HUES6 (cell line): Measurements from ENCODE around the gene AGPAT3.

Experiments
- H3K27ac ChIP-seq: 2 replicates; pipeline ENCODE4 v1.7.0; 2013; ENCODE audit warnings: low read depth, mild to moderate bottlenecking, low read length, inconsistent platforms
- H3K27me3 ChIP-seq: 2 replicates; pipeline ENCODE4 v1.6.1; 2013; ENCODE audit warnings: low read length; ENCODE audit not compliant: control insufficient read depth, insufficient read depth
- H3K36me3 ChIP-seq: 2 replicates; pipeline ENCODE4 v1.6.1; 2013; ENCODE audit warnings: low read length; ENCODE audit not compliant: control insufficient read depth, insufficient read depth
- H3K4me1 ChIP-seq: 2 replicates; pipeline ENCODE4 v1.6.1; 2013; ENCODE audit warnings: low read length; ENCODE audit not compliant: control insufficient read depth, insufficient read depth
- H3K4me3 ChIP-seq: 2 replicates; pipeline ENCODE4 v1.5.1; 2013; ENCODE audit warnings: low read depth, low read length
- H3K9ac ChIP-seq: one replicate; pipeline ENCODE4 v1.6.1; 2013; ENCODE audit warnings: mild to moderate bottlenecking, low read length
- H3K9me3 ChIP-seq: 2 replicates; pipeline ENCODE4 v1.6.1; 2013; ENCODE audit warnings: low read depth, low read length; ENCODE audit not compliant: control insufficient read depth, insufficient read depth

Gene AGPAT3

DNA sequence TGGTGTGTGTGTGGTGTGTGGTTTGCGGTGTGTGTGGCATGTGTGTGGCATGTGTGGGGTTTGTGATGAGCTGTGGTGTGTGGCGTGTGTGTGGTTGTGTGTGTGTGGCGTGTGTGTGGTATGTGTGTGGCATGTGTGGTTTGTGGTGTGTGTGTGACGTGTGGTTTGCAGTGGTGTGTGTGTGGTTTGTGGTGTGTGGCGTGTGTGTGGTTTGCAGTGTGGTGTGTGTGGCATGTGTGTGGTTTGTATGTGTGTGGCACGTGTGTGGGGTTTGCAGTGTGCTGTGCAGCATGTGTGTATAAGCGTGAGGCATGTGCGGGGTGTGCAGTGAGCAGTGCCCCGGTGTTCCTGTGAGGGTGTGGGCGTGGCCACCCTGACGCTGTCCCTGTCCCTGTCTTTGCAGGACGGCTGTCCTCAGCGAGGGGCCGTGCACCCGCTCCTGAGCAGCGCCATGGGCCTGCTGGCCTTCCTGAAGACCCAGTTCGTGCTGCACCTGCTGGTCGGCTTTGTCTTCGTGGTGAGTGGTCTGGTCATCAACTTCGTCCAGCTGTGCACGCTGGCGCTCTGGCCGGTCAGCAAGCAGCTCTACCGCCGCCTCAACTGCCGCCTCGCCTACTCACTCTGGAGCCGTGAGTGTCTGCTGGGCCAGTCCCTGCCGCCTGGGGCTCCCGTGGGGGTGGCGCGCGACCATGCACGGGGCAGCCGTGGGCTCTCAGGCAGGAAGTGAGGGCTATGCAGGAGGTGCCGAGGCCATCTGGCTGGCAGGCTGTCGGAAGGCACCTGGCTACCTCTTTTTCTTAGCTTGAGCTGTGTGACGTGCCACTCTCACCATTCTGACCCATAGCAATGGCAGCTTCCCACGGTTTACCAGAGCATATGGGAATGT, 94.5 kb downstream of the AGPAT3 start:
- no peak overlapping the region for H3K4me3 ChIP-seq
- H3K27me3 ChIP-seq, result no peaks in the 10 kb centered on the region
- H3K9ac ChIP-seq, result no peak overlapping the region
- no peak overlapping the region for H3K27ac ChIP-seq
- H3K9me3 ChIP-seq, result no peaks in the 10 kb centered on the region
- H3K36me3 ChIP-seq, result no peaks in the 10 kb centered on the region
- no peaks in the 10 kb centered on the region for H3K4me1 ChIP-seq

DNA sequence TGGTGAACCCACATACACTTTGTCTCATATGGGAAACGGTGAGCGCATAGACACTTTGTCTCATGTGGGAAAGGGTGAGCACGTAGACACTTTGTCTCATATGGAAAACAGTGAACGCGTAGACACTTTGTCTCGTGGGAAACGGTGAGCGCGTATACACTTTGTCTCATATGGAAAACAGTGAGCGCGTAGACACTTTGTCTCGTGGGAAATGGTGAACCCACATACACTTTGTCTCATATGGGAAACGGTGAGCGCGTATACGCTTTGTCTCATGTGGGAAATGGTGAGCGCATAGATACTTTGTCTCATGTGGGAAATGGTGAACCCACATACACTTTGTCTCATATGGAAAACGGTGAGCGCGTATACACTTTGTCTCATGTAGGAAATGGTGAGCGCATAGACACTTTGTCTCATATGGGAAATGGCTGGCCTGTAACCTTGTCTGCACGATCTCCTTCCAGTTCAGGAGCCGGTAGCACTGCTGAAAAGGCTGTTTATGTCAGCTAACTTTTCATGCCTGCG, 96.4 kb downstream of the AGPAT3 start:
- Histone ChIP-seq H3K27ac (no peak overlapping the region), H3K27me3 (no peaks in the 10 kb centered on the region), H3K4me3 (no peak overlapping the region), H3K36me3 (no peaks in the 10 kb centered on the region), H3K4me1 (no peaks in the 10 kb centered on the region), H3K9ac (no peak overlapping the region), H3K9me3 (no peaks in the 10 kb centered on the region)

DNA sequence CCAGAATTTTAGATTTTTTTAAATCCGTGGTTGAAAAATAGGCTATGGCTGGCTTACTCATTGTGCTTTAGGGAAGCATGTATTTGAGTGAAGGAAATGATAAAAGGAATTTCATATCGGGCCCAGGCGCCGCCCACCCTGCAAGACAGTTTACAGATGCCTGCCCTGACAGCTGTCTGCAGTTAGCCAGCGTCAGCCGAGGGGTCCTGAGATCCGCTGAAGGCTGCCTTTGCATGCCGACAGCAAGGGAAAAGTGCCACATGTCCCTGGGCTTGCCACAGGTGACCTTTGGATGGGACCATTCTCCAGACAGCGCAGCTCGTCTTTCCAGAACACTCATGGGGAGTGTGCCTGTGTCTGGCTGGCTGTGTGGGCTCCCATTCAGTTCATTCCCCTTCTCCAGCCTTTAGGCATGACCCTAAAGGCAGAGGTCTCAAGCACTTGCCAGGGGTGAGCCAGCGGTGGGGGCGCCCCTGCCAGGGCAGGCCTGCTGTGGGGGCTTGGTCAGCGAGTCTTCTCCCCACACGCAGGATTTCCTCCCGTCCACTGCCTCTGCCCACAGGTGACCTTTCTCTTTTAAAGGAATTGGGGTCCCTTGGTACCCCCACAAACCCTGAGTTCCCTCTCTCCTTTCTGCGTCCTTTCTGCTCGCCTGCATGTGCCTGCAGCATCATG, 101.0 kb downstream of the AGPAT3 start:
- H3K9me3 ChIP-seq, result no peaks in the 10 kb centered on the region
- no peaks in the 10 kb centered on the region for H3K27me3 ChIP-seq
- H3K36me3 ChIP-seq, result peaks cover 3% of the 10 kb centered on the region; the same call in 1 of the 2 replicates
- no peaks in the 10 kb centered on the region for H3K4me1 ChIP-seq
- H3K4me3 ChIP-seq, result no peak overlapping the region
- H3K9ac ChIP-seq, result no peak overlapping the region
- no peak overlapping the region for H3K27ac ChIP-seq

DNA sequence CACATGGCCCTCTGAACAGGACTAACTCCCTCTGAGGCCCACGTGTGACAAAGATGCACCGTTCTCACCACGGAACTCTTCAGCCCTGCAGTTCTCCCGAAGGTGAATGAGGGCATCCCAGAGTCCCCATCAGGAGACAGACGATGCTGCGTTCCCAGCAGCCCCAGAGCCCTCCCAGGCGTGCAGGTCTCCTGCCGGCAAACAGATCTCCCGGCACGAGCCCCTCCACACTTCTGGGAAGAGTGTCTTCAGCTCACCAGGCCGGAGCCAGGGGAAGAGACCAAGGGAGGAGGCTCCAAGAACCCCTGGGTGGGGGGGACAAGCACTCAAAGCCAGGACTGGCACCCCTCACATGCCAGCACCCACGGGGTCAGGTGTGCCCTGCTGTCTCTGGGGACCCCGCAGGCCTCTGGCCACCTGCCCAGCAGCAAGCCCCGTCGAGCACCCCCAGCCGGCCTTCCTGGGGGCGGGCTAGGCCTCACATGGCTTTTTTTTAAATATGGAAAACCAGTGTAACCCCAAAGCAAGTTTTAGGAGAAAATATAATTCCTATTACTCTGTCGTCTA, 102.0 kb downstream of the AGPAT3 start:
- H3K4me1 ChIP-seq, result no peaks in the 10 kb centered on the region
- no peaks in the 10 kb centered on the region for H3K9me3 ChIP-seq
- no peaks in the 10 kb centered on the region for H3K27me3 ChIP-seq
- no peak overlapping the region for H3K4me3 ChIP-seq
- no peak overlapping the region for H3K9ac ChIP-seq
- H3K27ac ChIP-seq, result no peak overlapping the region
- H3K36me3 ChIP-seq, result peaks cover 3% of the 10 kb centered on the region; the same call in 1 of the 2 replicates

DNA sequence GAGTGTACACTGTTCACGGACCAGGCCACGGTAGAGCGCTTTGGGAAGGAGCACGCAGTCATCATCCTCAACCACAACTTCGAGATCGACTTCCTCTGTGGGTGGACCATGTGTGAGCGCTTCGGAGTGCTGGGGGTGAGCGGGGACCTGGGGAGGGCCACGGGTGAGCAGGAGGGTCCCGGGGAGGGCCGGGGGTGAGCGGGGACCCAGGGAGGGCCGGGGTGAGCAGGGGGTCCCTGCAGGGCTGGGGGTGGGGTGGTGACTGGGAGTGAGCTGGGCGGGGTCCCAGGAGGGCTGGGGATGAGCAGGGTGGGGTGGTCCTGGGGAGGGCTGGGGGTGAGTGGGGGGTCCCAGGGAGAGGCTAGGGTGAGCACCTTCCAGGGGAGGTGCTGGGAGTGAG, 103.0 kb downstream of the AGPAT3 start:
- H3K36me3 ChIP-seq, result peaks cover 3% of the 10 kb centered on the region; the same call in 1 of the 2 replicates

DNA sequence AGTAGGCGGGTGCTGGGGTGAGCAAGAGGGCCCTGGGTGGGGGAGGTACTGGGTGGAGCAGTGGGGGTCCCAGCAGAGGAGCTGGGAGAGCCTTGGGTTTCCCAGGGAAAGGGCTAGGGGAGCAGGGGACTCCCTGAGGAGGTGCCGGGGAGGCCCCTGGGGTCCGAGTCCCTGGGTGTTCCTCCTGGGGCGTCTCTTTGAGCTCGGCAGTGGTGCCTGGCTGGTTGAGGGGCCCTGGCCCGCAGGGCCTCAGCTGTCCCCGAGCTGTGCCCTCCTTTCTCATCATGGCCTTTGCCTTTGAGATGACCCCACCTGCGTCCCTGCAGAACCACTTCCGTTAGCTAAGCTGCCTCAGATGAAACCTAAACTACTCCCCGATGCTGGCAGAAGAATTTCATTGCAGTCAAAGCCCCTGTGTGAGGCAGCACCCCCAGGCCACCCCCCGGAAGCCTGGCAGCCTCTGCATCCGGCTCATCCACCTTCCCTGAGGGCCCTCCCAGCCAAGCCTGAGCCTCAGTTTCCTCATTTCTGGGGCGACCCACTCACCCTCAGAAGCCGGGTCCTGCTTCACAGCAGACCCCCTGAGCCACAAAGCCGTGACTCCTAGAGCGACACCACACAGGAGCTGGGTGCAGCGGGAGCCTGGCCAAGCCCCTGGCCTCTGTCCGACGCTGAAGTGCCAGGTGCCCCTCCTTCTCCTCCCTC, 103.5 kb downstream of the AGPAT3 start:
- H3K36me3 ChIP-seq, result peaks cover 3% of the 10 kb centered on the region; the same call in 1 of the 2 replicates
- H3K9ac ChIP-seq, result no peak overlapping the region
- no peaks in the 10 kb centered on the region for H3K4me1 ChIP-seq
- no peaks in the 10 kb centered on the region for H3K9me3 ChIP-seq
- no peaks in the 10 kb centered on the region for H3K27me3 ChIP-seq
- no peak overlapping the region for H3K4me3 ChIP-seq
- H3K27ac ChIP-seq, result no peak overlapping the region

More for the DNA sequence above, 103.0 kb downstream of the AGPAT3 start:
- H3K9me3 ChIP-seq, result no peaks in the 10 kb centered on the region
- no peak overlapping the region for H3K4me3 ChIP-seq
- no peaks in the 10 kb centered on the region for H3K4me1 ChIP-seq
- H3K27ac ChIP-seq, result no peak overlapping the region
- H3K27me3 ChIP-seq, result no peaks in the 10 kb centered on the region
- H3K9ac ChIP-seq, result no peak overlapping the region

DNA sequence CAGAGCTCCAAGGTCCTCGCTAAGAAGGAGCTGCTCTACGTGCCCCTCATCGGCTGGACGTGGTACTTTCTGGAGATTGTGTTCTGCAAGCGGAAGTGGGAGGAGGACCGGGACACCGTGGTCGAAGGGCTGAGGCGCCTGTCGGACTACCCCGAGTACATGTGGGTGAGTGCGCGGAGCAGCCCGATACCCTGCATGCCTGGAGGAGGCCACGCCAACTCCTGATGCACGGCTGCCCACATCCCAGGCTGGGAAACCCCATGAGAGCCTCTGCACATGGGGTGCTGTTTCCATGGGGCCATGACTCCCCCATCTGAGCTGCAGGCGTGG, 104.1 kb downstream of the AGPAT3 start:
- H3K27me3 ChIP-seq, result no peaks in the 10 kb centered on the region
- no peaks in the 10 kb centered on the region for H3K9me3 ChIP-seq
- H3K9ac ChIP-seq, result no peak overlapping the region
- H3K4me3 ChIP-seq, result no peak overlapping the region
- H3K4me1 ChIP-seq, result no peaks in the 10 kb centered on the region
- H3K27ac ChIP-seq, result no peak overlapping the region
- peaks cover 3% of the 10 kb centered on the region; the same call in 1 of the 2 replicates for H3K36me3 ChIP-seq

DNA sequence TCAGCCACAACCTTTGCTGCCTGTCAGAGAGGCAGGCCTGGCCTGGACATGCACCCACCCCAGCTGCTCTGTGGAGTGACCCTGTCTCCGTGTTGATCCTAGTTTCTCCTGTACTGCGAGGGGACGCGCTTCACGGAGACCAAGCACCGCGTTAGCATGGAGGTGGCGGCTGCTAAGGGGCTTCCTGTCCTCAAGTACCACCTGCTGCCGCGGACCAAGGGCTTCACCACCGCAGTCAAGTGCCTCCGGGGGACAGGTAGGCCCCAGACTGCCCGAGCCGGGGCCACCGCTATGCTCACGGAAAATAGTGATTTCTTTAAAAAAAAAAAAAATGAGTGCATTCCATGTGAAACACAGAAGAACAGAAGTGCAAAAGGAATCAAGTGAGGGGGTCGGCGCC, 105.5 kb downstream of the AGPAT3 start:
- H3K9me3 ChIP-seq, result no peaks in the 10 kb centered on the region
- H3K9ac ChIP-seq, result no peak overlapping the region
- peaks cover 3% of the 10 kb centered on the region; the same call in 1 of the 2 replicates for H3K36me3 ChIP-seq
- H3K4me3 ChIP-seq, result no peak overlapping the region
- no peaks in the 10 kb centered on the region for H3K27me3 ChIP-seq
- H3K4me1 ChIP-seq, result no peaks in the 10 kb centered on the region
- H3K27ac ChIP-seq, result no peak overlapping the region

DNA sequence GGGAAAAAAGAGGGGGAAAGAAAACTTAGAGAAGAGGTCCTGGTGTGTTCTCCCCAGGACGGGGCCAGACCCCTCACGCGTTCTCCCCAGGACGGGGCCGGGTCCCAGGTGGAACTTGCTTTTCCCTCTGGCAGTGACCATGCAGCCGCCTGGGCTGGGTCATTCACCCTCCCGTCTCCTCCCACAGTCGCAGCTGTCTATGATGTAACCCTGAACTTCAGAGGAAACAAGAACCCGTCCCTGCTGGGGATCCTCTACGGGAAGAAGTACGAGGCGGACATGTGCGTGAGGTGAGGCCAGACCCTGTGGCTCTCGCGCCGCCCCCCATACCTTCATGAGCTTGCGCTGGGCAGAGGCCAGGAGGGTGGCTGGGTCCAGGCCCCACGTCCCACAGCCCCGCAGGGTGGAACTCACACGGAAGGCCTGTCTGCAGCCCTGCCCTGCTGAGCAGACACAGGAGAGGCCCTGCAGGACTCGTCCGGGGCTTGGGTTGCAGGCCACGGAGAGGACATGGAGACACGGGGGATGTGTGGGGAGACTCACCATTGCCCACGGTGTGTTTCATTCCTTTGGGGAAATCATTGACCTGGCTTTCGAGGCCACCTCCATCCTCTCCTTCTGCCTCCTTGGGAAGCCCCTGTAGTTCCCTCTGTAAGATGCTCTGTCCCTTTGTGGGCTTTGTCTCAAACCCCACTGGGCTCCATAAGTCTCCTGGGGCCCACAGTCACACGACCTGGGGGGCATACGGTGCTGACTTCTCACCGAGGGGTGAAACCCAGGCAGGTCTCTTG, 106.4 kb downstream of the AGPAT3 start:
- no peak overlapping the region for H3K9ac ChIP-seq
- H3K4me1 ChIP-seq, result no peaks in the 10 kb centered on the region
- H3K36me3 ChIP-seq, result peaks cover 3% of the 10 kb centered on the region; the same call in 1 of the 2 replicates
- no peaks in the 10 kb centered on the region for H3K27me3 ChIP-seq
- no peak overlapping the region for H3K4me3 ChIP-seq
- H3K27ac ChIP-seq, result no peak overlapping the region
- H3K9me3 ChIP-seq, result no peaks in the 10 kb centered on the region

DNA sequence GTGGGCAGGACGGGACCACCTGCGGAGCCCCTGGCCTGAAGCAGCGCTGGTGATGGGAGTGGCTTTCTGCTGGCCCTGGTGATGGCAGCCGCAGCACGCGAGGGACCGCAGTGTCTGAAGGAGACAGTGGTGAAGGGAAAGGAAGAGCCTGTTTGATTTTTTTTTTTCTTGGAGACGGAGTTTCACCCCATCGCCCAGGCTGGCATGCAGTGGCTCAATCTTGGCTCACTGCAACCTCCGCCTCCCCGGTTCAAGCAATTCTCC, 106.9 kb downstream of the AGPAT3 start:
- H3K27me3 ChIP-seq, result no peaks in the 10 kb centered on the region
- H3K27ac ChIP-seq, result no peak overlapping the region
- H3K9ac ChIP-seq, result no peak overlapping the region
- H3K4me1 ChIP-seq, result no peaks in the 10 kb centered on the region
- H3K36me3 ChIP-seq, result peaks cover 3% of the 10 kb centered on the region; the same call in 1 of the 2 replicates
- no peak overlapping the region for H3K4me3 ChIP-seq
- H3K9me3 ChIP-seq, result no peaks in the 10 kb centered on the region
